ENCODE measurements around the gene RTN4RL1.

GRCh38 chr17:1915889-1916288 is 109.2 kb downstream of the RTN4RL1 start:
- TF ChIP-seq CTCF (IDR thresholded peaks at IDR 0.05) (no peak), POLR2A (IDR thresholded peaks at IDR 0.05) (no peak)
